Measurements from ENCODE around the gene OPCML. TPM values are rescaled to one million over a fixed set of nuclear protein-coding genes. Genes with fewer than 3 reads are reported as not detected.

The OPCML gene
- total RNA-seq, 1 donor from 2014 or later, result not detected

DNA sequence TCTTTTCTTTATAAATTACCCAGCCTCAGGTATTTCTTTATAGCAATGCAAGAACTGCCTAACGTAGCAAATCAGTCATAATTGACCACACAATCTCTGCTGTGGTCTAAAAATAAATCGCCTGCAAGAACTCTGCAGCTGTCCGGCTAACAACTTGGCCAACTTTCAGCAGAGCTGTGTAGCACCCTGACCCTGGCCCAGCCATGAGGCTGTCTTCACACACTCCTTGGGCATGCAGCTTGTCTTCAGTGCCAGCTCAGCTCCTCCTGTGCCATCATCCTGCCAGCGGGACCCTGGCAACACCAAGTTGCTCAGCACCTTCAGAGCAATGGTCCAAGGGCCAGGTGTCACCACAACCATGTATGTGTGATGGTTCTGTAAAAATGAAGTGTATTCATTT lies 355.6 kb downstream of the OPCML start:
- H3K36me3 Mint-ChIP-seq (ENCODE audit: low read depth), result no peaks in the 10 kb centered on the region
- POLR2A ChIA-PET, result no interaction called here

DNA sequence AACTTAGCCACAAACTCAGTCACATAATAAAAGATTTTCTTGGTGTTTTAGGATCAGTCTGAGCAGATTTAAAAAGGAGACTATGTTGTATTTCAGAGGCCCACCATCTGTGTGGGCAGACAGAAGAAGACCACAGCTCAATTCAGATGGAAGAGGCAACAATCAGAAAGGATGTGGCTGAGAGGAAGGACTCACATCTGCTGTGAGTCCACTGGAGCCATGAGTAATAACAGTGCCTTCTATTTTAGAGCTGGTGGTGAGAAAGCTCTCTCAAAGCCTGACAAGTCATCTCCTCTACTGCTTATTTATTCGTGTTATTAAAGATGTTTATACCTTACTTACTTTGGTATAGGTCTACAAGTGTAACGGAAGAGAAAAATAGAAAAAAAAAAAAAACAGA lies 357.2 kb downstream of the OPCML start:
- TF ChIP-seq, protein P1, sequence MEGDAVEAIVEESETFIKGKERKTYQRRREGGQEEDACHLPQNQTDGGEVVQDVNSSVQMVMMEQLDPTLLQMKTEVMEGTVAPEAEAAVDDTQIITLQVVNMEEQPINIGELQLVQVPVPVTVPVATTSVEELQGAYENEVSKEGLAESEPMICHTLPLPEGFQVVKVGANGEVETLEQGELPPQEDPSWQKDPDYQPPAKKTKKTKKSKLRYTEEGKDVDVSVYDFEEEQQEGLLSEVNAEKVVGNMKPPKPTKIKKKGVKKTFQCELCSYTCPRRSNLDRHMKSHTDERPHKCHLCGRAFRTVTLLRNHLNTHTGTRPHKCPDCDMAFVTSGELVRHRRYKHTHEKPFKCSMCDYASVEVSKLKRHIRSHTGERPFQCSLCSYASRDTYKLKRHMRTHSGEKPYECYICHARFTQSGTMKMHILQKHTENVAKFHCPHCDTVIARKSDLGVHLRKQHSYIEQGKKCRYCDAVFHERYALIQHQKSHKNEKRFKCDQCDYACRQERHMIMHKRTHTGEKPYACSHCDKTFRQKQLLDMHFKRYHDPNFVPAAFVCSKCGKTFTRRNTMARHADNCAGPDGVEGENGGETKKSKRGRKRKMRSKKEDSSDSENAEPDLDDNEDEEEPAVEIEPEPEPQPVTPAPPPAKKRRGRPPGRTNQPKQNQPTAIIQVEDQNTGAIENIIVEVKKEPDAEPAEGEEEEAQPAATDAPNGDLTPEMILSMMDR (IDR thresholded peaks at IDR 0.05), result no peak
- Mint-ChIP-seq H3K4me3 (no peak overlapping the region), H3K27ac (no peak overlapping the region), H3K9me3 (no peaks in the 10 kb centered on the region), H3K4me1 (no peaks in the 10 kb centered on the region), H3K36me3 (ENCODE audit: low read depth) (no peaks in the 10 kb centered on the region), H3K27me3 (no peaks in the 10 kb centered on the region)
- no peak for ATAC-seq (ENCODE audit: low read depth)
- ChIA-PET POLR2A (no interaction called here), CTCF (no interaction called here)
- no peak for DNase-seq
- intact Hi-C loops (cut with micrococcal nuclease), result no loop called here

More for the DNA sequence above, 355.6 kb downstream of the OPCML start:
- Mint-ChIP-seq H3K4me1 (no peaks in the 10 kb centered on the region), H3K9me3 (no peaks in the 10 kb centered on the region), H3K4me3 (no peak overlapping the region), H3K27me3 (no peaks in the 10 kb centered on the region), H3K27ac (no peak overlapping the region)
- TF ChIP-seq, protein P1 (IDR thresholded peaks at IDR 0.05), result no peak
- DNase-seq (no peak), ATAC-seq (ENCODE audit: low read depth) (no peak)
- CTCF ChIA-PET, result no interaction called here
- intact Hi-C loops (cut with micrococcal nuclease), result no loop called here

DNA sequence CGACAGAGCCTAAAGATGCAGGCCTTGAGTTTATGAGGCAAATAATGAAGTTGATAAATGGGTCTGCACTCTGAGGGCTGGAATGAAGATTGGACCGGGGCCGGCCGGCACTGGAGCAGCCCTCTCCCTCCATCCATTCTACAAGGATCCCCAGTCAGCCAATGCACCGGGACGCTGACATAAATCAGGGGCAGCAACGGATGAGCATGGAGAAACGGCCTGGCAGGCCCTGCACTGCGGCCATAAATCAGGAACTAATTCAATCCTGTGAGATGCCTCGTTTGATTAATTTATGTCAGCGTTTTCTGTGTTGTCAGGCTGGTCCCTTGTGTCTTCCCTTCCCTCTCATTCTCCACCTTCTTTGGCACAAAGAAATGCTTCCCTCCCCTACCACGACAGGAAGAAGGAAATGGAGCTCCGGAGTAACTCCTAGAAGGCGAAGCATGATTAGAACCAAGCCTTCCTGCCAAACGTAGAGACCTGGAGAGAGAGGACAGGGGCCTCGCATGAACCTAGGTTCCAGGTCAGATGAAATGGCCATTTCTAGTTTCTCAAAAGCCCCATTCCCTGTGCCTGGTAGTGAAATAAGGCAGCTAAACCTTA lies 358.4 kb downstream of the OPCML start:
- Mint-ChIP-seq H3K4me3 (no peak overlapping the region), H3K27me3 (no peaks in the 10 kb centered on the region), H3K9me3 (no peaks in the 10 kb centered on the region), H3K27ac (no peak overlapping the region), H3K36me3 (ENCODE audit: low read depth) (no peaks in the 10 kb centered on the region), H3K4me1 (no peaks in the 10 kb centered on the region)
- CTCF ChIA-PET, result no interaction called here
- ATAC-seq (ENCODE audit: low read depth) (no peak), DNase-seq (no peak)
- TF ChIP-seq, protein P1 (IDR thresholded peaks at IDR 0.05), result no peak
- POLR2A ChIA-PET, result no interaction called here
- intact Hi-C loops (cut with micrococcal nuclease), result no loop called here

DNA sequence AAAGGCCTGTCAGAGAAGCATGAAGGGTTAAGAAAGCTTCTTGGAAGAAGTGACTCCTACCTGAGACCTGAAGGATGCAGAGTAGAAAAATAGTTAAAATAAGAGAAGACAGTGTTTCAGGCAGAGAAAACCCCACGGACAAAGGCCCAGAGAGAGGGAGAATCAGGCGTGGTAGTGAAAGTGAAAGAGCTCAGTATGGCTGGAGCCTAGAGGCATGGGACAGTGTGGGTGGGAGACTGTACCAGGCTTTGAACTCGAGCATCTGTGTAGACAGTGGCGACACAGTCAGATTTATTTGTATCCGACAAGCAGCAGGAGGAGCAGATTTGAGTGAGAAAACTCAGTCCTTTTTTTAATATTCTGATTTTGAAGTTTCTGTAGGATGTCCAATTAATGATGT lies 360.0 kb downstream of the OPCML start:
- Mint-ChIP-seq H3K27ac (no peak overlapping the region), H3K4me3 (no peak overlapping the region), H3K27me3 (no peaks in the 10 kb centered on the region), H3K36me3 (ENCODE audit: low read depth) (no peaks in the 10 kb centered on the region), H3K9me3 (no peaks in the 10 kb centered on the region), H3K4me1 (no peaks in the 10 kb centered on the region)
- ATAC-seq (ENCODE audit: low read depth) (no peak), DNase-seq (no peak)
- TF ChIP-seq, protein P1 (IDR thresholded peaks at IDR 0.05), result no peak
- CTCF ChIA-PET, result no interaction called here
- POLR2A ChIA-PET, result no interaction called here
- intact Hi-C loops (cut with micrococcal nuclease), result no loop called here

DNA sequence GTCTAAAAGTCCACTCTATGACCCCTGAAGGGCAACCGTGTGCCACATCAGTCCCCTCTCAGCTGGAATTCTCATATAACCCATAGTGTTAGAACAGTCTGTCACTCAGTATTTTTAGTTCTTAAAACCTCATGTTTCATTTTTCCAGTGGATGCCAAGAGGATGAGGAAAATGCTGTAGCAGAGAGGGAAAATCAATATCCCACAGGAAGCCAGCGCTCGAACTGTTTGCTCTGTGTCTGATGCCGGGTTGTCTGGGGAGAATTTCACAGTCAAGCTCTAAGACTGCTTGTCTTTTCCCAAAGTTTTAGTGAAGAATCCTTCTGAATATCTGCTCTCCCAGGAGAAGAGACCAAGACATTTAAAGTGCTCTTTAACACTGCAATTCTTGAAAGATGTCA lies 360.9 kb downstream of the OPCML start:
- Mint-ChIP-seq H3K27me3 (peaks cover 2% of the 10 kb centered on the region), H3K4me3 (no peak overlapping the region), H3K36me3 (ENCODE audit: low read depth) (no peaks in the 10 kb centered on the region), H3K9me3 (no peaks in the 10 kb centered on the region), H3K4me1 (no peaks in the 10 kb centered on the region), H3K27ac (no peak overlapping the region)
- DNase-seq (no peak), ATAC-seq (ENCODE audit: low read depth) (no peak)
- intact Hi-C loops (cut with micrococcal nuclease), result no loop called here
- ChIA-PET CTCF (no interaction called here), POLR2A (no interaction called here)
- TF ChIP-seq, protein P1 (IDR thresholded peaks at IDR 0.05), result no peak

Measured in activated B cell treated with CpG ODN at 0.5 μM for 24 hours (primary cell).